NCI-H524 treated with DMSO at 0.1 percent for 48 hours (cell line): ENCODE data around the gene TSSK6.

Experiments used
- DNase-seq: peaks from one replicate; lab custom pipeline; 2025; lab: John Stamatoyannopoulos, UW

The TSSK6 gene

GRCh38 chr19:19514881-19515641 is at the start of gene TSSK6:
TSSK6 (minus strand) TSS chr19:19515548; CDS start chr19:19515427, 121 bp downstream.
- DNase-seq: no peak

DNA sequence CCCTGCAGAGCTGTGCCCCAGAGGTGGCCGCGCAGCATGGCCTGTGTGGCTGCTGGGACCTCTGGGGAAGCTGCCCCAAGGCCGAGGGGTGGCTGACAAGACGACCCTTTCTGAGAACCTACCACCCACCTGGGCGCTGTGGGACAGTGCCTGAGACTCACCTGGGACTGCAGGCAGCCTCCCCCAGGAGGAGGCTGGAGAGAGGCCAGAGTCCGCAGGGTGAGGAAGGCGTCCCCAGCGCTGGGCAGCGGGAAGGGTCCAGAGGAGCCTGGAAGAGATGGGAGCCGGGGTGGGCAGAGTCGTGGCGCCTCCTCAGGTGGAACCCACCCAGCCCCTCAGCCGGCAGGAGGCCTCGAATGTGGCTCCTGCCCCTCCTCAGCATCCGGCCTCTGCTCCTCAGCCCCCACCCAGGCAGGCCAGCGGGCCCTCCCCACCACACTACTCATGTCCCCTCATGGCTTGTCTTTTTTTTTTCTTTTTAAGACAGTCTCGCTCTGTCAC is 48.0 kb upstream of the TSSK6 start:
- no peak for DNase-seq

DNA sequence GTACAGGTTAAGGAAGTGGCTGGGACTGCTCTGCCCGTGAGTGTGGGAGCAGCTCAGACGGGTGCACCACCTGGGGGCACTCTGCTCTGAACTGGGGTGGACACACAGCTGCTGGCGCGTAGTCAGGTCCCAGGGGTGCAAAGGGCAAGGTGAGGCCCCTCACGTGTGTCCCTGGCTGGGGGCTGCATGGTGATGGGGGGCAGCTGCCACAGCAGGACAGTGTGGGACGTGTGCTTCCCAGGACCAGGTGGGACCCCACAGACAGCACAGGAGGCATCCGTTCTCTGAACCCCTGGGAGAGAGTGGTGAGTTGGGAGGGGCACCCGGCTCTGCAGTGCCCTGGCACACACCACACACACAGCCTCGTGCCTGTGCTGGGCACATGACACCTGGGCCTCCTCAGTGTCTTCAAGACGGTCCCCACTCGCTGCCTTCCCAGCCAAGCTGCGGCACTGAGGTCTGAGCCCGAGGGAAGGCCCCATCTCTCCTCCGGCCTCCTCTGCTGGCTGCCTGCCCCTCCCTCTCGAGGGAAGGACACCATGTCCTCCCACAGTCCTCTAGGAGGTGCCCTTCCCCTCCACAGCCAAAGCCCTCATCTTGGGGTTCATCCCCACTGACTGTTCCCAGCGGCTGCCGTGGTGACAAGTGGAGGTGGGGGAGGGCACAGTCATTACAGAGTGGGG is 47.5 kb upstream of the TSSK6 start:
- DNase-seq: no peak

- no peak for DNase-seq
Observed at GRCh38 chr19:19561946-19562664, 46.8 kb upstream of the TSSK6 start.

GRCh38 chr19:19559931-19560330 is 44.6 kb upstream of the TSSK6 start:
- DNase-seq: no peak

- no peak for DNase-seq
Observed at GRCh38 chr19:19558636-19559035, 43.3 kb upstream of the TSSK6 start.

GRCh38 chr19:19558055-19558454 is 42.7 kb upstream of the TSSK6 start:
- no peak for DNase-seq

- no peak for DNase-seq
Observed at GRCh38 chr19:19554074-19555023, 39.0 kb upstream of the TSSK6 start.

DNA sequence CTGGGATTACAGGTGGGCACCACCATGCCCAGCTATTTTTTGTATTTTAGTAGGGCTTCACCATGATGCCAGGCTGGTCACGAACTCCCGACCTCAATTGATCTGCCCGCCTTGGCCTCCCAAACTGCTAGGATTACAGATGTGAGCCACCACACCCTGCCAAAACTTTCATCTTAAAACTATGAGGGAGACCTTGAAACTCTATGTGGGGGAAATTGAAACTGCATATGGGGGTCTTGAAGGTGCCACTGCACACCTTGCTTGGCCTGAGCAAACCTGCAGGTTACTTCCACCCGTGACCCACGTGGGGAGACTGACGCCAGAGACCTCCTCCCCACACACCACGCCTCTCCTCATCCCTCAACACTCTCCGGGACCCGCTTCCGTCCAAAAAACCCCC is 38.3 kb upstream of the TSSK6 start:
- no peak for DNase-seq

- no peak for DNase-seq
Observed at GRCh38 chr19:19552798-19553197, 37.5 kb upstream of the TSSK6 start.

DNA sequence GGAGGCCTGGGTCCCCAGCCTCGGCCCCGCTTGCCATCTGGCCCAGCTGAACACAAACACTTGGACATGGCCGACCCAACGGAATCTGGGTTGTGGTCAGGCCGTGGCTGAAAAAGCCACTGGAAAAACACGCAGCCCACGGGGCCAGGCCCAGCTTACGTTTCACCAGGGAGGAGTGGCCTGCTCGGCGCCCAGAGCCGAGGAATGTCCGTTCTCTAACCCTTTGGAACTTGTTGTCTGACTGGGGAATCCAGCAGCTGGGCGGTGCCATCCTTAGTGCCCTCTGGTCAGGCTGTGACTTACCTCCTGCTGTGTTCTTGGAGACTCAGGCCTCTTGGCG is 36.5 kb upstream of the TSSK6 start:
- DNase-seq: no peak

DNA sequence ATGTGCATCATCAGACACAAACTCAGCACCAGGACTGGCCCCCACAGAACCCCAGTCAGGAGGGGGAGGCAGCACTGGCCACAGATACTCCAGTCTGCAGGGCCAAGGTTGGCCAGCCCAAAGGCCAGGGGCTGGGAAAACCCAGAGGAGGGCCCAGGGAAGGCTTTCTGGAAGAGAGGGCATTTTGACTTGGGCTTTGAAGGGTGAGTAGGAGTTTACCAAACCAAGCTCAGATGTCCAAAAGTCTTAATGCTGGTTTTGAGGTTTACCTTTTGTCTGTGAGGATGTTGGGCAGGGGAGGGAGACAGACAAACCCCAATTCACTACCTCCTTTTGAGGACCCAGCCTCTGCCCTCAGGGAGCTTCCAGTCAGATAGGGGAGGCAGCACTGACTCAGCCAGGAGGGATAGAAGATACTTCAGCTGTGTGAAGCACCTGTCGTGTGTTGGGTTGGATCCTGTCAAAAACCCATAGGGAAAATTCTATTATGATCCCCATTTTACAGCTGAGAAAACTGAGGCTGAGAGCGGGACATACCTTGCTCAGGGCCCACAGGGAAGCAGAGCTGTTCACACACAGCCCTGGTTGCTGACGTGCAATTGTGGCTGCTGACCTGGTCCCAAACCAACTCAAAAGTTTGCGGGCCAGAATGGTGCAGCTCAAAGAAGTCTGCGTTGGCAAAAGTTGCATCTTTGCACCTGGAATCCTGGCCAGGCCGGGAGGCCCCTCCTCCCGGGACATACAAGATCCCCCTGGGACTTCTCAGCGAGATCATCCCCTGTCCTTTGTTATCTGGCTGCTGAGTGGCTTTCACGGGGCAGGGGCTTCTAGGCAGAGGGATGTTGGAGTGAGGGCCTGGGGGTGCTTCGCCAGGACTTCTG is 35.9 kb upstream of the TSSK6 start:
- DNase-seq: no peak

DNA sequence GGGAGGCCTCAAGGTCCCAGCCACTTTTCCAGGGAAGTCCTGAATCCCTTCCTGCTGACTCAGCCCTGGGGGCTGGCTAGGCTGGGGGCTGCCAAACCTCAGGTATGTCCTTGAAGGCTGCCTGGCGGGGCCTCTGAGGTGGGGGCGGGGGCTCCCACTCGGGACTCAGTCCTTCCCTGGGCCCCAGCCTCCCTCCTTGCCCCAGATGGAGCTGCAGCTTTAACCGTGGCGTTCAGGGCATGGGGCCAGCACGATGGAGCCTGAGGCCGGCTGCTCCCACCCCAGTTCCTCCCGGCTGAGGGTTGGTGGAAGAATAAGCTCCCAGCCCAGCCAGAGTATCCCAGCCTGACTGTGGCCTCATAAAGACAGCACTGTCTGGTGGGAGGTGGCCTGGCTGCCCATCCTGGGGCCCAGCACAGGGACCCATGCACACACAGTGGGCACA is 35.2 kb upstream of the TSSK6 start:
- DNase-seq: no peak

DNA sequence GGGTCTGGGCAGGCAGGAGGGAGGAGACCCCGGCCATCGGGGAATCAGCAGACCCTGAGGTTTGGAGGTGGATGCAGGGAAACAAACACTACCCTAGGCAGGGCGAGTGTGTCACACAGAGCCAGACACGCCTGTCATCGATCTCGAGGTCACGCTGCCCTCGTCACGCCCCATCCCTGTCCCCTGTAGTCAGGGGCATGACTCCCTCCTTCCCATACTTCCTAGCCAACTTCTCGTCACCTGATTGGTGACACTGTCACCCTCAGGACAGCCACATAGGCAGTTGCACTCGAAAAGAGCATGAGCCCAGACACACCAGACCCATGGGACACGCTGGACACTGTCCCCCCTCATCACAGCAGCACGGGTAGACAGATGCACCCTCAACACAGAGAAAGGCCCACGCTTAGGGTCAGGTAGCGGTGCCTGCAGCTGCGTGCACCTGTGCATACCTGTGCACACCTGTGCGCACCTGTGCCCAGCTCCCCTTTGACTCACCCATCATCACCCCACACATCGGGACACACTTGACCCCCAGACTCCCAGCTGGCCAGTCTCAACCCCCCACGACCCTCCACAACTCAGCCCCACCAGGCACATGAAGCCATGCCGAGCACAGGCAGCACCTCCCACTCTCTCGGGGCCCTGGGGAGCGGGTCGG is 34.6 kb upstream of the TSSK6 start:
- DNase-seq: no peak

- DNase-seq: no peak
Observed at GRCh38 chr19:19548915-19549759, 33.8 kb upstream of the TSSK6 start.

DNA sequence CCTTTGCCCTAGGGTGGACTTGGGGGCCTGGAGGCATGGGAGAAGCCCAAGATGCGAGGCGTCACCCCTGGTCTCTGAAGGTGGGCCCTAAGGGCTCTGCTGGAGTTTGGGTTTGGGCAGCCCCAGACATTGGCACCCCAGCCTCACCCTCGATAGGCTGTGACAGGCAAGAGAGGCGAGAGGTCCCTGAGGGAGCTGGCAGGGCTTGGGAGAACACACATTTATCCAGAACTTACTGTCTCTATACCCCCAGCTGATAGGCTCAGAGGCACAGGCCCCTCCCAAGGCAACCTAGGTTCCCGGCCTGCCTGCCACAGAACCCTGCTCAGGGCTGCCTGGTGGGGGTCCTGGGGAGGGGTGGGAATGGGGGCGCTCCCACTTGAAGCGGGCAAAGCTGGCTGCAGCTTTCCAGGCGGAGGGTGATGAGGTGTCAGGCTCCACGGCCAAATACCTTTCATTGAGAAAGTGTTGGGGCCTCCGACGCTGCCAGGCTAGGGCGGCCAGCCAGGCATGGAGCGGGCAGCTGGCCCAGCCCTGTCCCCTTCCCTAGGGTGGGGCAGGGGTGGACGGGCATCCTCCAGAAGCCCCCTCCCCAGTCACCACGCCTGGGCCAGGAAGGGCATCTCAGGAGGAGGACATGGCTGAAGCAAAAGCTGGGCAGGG is 32.5 kb upstream of the TSSK6 start:
- DNase-seq: no peak

- DNase-seq: no peak
Observed at GRCh38 chr19:19546751-19547162, 31.4 kb upstream of the TSSK6 start.

DNA sequence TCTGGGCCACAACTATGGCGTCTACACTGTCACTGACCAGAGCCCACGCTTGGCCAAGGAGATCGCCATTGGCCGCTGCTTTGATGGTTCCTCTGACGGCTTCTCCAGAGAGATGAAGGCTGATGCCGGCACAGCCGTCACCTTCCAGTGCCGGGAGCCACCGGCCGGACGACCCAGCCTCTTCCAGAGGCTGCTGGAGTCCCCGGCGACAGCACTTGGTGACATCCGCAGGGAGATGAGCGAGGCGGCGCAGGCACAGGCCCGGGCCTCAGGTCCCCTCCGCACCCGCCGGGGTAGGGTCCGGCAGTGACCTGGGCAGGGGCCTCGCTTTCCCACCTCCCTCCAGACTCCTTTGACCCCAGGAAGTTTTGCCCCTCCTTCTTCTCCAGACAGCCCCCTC is 30.4 kb upstream of the TSSK6 start:
- DNase-seq: no peak
